ENCODE results near the gene MEGF11. TPM values are rescaled to one million over a fixed set of nuclear protein-coding genes. Genes with fewer than 3 reads are reported as not detected.

MEGF11 gene
- total RNA-seq, 2 experiments from 2014 or later, result not detected

DNA sequence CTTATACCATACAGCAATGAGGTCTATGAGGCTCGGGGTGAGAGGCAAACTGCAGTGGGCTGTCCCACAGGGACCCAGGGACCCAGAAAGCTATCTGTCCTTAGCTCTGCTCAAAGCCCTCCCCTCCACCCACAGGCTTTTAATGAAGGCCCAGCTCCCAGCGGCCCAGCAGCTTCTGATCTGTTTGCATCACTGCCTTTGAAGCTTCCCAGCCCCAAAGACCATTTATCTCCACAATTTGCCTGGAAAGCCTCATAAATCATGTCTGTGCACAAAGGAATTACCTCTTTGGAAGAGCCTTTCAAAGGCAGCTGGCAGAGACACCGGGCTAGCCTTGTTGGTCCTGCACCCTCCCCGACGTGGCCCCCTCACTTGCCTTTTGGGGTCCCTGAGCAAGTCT lies 260.3 kb downstream of the MEGF11 start:
- Mint-ChIP-seq H3K4me1 (ENCODE audit: low read depth) (no peaks in the 10 kb centered on the region), H3K36me3 (ENCODE audit: low read depth) (no peaks in the 10 kb centered on the region), H3K27me3 (ENCODE audit: low read depth) (peaks cover 27% of the 10 kb centered on the region), H3K4me3 (no peak overlapping the region), H3K27ac (no peak overlapping the region), H3K9me3 (ENCODE audit: insufficient read depth) (no peaks in the 10 kb centered on the region)
- no peak for ATAC-seq
- no peak for DNase-seq
- CTCF ChIA-PET, result no interaction called here
- POLR2A ChIA-PET, result no interaction called here

GRCh38 chr15:65991721-65992483 lies 261.6 kb downstream of the MEGF11 start:
- H3K27ac Mint-ChIP-seq, result no peak overlapping the region
- no peak for ATAC-seq
- CTCF ChIA-PET, result no interaction called here

GRCh38 chr15:65990298-65990981 lies 263.1 kb downstream of the MEGF11 start:
- Mint-ChIP-seq H3K9me3 (ENCODE audit: insufficient read depth) (no peaks in the 10 kb centered on the region), H3K4me1 (ENCODE audit: low read depth) (no peaks in the 10 kb centered on the region), H3K36me3 (ENCODE audit: low read depth) (no peaks in the 10 kb centered on the region), H3K27ac (no peak overlapping the region), H3K4me3 (no peak overlapping the region), H3K27me3 (ENCODE audit: low read depth) (peaks cover 40% of the 10 kb centered on the region)
- ChIA-PET POLR2A (no interaction called here), CTCF (interaction anchor here (1.4 kb wide), 1 partner anchor 19 kb away, joined by 3 read pairs; no protein-coding TSS in a partner anchor)
- ATAC-seq, result no peak
- no peak for DNase-seq

More at GRCh38 chr15:65991721-65992483, 261.6 kb downstream of the MEGF11 start:
- H3K27me3 Mint-ChIP-seq (ENCODE audit: low read depth), result peaks cover 33% of the 10 kb centered on the region
- H3K36me3 Mint-ChIP-seq (ENCODE audit: low read depth), result no peaks in the 10 kb centered on the region
- no peaks in the 10 kb centered on the region for H3K4me1 Mint-ChIP-seq (ENCODE audit: low read depth)
- POLR2A ChIA-PET, result no interaction called here
- H3K4me3 Mint-ChIP-seq, result no peak overlapping the region
- no peak for DNase-seq
- H3K9me3 Mint-ChIP-seq (ENCODE audit: insufficient read depth), result no peaks in the 10 kb centered on the region

GRCh38 chr15:65987100-65987499 lies 266.4 kb downstream of the MEGF11 start:
- POLR2A ChIA-PET, result no interaction called here
- no peaks in the 10 kb centered on the region for H3K36me3 Mint-ChIP-seq (ENCODE audit: low read depth)
- ATAC-seq (no peak), DNase-seq (no peak)
- H3K4me1 Mint-ChIP-seq (ENCODE audit: low read depth), result peaks cover 4% of the 10 kb centered on the region
- H3K27ac Mint-ChIP-seq, result no peak overlapping the region
- no peaks in the 10 kb centered on the region for H3K9me3 Mint-ChIP-seq (ENCODE audit: insufficient read depth)
- CTCF ChIA-PET, result interaction anchor here (0.8 kb wide), 1 partner anchor 301 kb away, joined by 3 read pairs; no protein-coding TSS in a partner anchor
- peaks cover 50% of the 10 kb centered on the region for H3K27me3 Mint-ChIP-seq (ENCODE audit: low read depth)
- H3K4me3 Mint-ChIP-seq, result no peak overlapping the region

- Mint-ChIP-seq H3K27ac (no peak overlapping the region), H3K4me1 (ENCODE audit: low read depth) (peaks cover 8% of the 10 kb centered on the region), H3K27me3 (ENCODE audit: low read depth) (peaks cover 46% of the 10 kb centered on the region), H3K4me3 (no peak overlapping the region), H3K36me3 (ENCODE audit: low read depth) (no peaks in the 10 kb centered on the region), H3K9me3 (ENCODE audit: insufficient read depth) (no peaks in the 10 kb centered on the region)
- DNase-seq (no peak), ATAC-seq (no peak)
- ChIA-PET CTCF (interaction anchor here (0.6 to 0.8 kb wide), 3 partner anchors 106 to 368 kb away, joined by 3 read pairs; no protein-coding TSS in a partner anchor), POLR2A (no interaction called here)
These were observed 267.1 kb downstream of the MEGF11 start for GRCh38 chr15:65986416-65986815.

GRCh38 chr15:65985387-65985786 lies 268.2 kb downstream of the MEGF11 start:
- CTCF ChIA-PET, result interaction anchor here (0.6 to 1.1 kb wide), 2 partner anchors 348 to 367 kb away, joined by 3 read pairs; no protein-coding TSS in a partner anchor
- Mint-ChIP-seq H3K36me3 (ENCODE audit: low read depth) (no peaks in the 10 kb centered on the region), H3K9me3 (ENCODE audit: insufficient read depth) (no peaks in the 10 kb centered on the region), H3K27ac (no peak overlapping the region), H3K27me3 (ENCODE audit: low read depth) (peaks cover 50% of the 10 kb centered on the region), H3K4me3 (no peak overlapping the region), H3K4me1 (ENCODE audit: low read depth) (peaks cover 8% of the 10 kb centered on the region)
- ATAC-seq (no peak), DNase-seq (no peak)
- POLR2A ChIA-PET, result no interaction called here

DNA sequence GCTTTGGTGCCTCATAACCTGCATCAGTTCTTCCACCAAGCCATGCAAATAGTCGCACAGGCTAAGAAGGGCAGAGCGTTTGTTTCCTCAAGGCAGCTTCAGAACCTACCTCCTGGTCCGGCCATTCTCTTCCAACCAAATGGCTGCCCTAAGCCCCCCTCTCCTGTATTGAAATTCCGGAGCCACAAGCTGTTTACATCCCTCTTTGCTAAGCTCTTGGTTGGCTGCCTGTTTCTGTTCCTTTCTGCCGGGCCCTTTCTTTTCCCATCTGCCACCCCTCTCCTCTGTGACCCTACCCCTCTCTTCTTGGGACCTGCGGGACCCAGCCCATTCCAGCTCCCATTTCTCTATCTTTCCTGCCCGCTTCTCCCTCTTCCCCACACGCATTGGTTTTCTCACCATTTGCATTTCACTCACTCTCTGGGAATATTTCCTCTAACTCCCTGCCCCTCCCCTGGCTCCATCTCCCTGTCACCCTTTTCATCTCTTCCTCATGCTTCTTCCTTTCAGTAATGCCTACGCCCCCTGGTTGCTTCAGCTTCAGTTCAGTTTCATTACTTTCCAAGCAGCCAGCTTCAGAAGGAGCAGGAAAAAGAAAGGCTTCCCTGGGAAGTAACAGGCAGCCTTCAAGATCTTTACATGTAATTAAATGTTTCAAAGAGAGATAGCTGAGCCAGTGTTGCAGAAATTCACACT lies 270.8 kb downstream of the MEGF11 start:
- Mint-ChIP-seq H3K27ac (no peak overlapping the region), H3K36me3 (ENCODE audit: low read depth) (no peaks in the 10 kb centered on the region), H3K4me1 (ENCODE audit: low read depth) (peaks cover 8% of the 10 kb centered on the region), H3K4me3 (peak overlapping the region; percentile 18), H3K9me3 (ENCODE audit: insufficient read depth) (no peaks in the 10 kb centered on the region), H3K27me3 (ENCODE audit: low read depth) (peaks cover 45% of the 10 kb centered on the region)
- DNase-seq, result no peak
- CTCF ChIA-PET, result interaction anchor here (0.7 to 1.4 kb wide), 6 partner anchors 9 to 330 kb away, joined by 3 to 4 read pairs (median 3); no protein-coding TSS in a partner anchor
- no peak for ATAC-seq
- POLR2A ChIA-PET, result no interaction called here

DNA sequence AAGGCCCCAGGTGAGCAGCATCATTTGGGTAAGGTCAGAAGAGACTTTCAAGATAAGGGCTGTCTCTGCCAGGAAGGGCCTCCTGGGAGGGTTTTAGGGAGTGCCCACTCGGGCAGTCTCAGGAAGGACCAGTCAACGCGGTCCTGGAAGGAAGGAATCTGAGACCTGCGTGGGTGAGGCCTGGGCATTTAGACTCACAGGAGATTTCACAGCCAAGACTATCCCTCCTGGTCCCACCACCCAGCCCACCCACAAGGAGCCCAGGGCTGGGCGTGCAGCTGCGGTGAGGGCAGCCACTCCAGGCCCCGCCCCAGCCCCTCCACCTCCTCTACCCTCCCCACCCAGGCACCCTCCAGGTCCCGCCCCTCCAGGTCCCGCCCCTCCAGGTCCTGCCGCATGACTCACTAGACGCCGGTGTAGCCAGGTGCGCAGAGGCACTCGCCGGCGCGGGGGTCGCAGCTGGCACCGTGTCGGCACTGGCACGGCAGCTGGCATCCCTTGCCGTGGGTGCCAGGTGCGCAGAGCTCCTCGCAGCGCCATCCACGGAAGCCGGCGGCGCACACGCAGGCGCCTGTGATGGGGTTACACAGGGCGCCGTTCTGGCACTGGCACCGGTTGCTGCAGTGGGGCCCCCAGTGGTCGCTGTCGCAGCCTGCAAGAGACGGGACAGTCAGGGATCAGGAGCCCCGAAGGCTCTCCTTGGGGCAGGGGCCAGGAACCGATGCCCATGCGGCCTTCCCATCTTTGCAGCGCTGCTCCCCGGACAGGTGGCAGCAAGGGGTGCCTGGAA lies 271.5 kb downstream of the MEGF11 start:
- ChIA-PET CTCF (interaction anchor here (0.7 to 1.4 kb wide), 6 partner anchors 8 to 329 kb away, joined by 3 to 4 read pairs (median 3); no protein-coding TSS in a partner anchor), POLR2A (no interaction called here)
- Mint-ChIP-seq H3K9me3 (ENCODE audit: insufficient read depth) (no peaks in the 10 kb centered on the region), H3K36me3 (ENCODE audit: low read depth) (no peaks in the 10 kb centered on the region), H3K4me1 (ENCODE audit: low read depth) (peaks cover 8% of the 10 kb centered on the region), H3K4me3 (peak overlapping the region; percentile 58), H3K27ac (no peak overlapping the region), H3K27me3 (ENCODE audit: low read depth) (peaks cover 45% of the 10 kb centered on the region)
- ATAC-seq, result peak; percentile 94
- peak; percentile 64 for DNase-seq

DNA sequence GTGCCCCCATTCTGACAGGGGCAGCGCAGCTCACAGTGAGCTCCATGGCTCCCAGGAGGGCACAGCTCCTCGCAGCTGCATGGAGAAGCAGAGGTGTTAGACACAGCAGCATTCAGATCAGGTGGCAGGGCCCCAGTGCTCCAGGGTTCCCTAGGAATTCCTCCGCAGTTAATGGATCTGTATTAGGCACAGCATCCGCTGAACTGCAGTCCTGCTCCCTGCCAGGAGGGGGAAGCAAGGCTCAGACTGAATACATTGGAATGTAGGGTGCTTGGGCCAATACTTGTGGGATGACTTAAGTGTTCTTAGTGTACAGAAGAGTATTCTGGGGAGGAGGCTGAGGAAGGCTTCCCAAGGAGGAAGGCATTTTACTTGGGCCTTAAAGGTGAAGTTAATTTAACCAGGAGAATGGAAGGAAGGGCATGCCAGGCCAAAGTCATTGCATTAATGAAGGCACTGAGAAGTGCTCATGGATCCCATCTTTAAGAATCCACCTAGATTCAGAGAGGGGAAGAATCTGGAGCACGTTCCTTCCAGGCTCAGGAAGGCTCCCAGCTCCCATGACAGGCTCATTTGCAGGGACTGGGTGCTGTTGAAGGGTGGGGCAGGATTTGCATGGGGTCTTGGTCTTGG lies 272.6 kb downstream of the MEGF11 start:
- no peak for ATAC-seq

DNA sequence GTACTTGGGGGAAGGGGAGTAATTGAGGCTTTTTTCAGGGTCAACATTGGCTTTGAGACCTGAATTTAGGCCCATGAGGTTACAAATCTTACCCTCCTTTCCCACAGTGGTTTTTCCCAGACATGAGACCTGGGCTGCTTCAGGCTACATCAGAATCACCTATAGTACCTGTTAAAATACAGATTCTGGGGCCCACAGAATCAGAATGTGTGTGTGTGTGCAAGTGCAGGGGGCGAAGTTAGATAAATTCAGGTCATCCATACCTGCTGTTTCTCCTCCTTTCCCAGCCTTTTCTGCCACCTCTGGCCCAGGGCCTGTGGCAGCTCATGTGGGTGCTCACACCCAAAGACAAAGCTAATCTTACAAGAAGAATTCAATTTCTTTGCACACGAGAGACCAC lies 273.7 kb downstream of the MEGF11 start:
- Mint-ChIP-seq H3K4me1 (ENCODE audit: low read depth) (peaks cover 8% of the 10 kb centered on the region), H3K27me3 (ENCODE audit: low read depth) (peaks cover 35% of the 10 kb centered on the region), H3K4me3 (no peak overlapping the region), H3K27ac (no peak overlapping the region), H3K36me3 (ENCODE audit: low read depth) (no peaks in the 10 kb centered on the region), H3K9me3 (ENCODE audit: insufficient read depth) (no peaks in the 10 kb centered on the region)
- ATAC-seq (no peak), DNase-seq (no peak)
- CTCF ChIA-PET, result no interaction called here
- POLR2A ChIA-PET, result no interaction called here

More for the DNA sequence above, 272.6 kb downstream of the MEGF11 start:
- H3K4me3 Mint-ChIP-seq, result no peak overlapping the region
- no peaks in the 10 kb centered on the region for H3K36me3 Mint-ChIP-seq (ENCODE audit: low read depth)
- no peak overlapping the region for H3K27ac Mint-ChIP-seq
- H3K27me3 Mint-ChIP-seq (ENCODE audit: low read depth), result peaks cover 38% of the 10 kb centered on the region
- no peaks in the 10 kb centered on the region for H3K9me3 Mint-ChIP-seq (ENCODE audit: insufficient read depth)
- H3K4me1 Mint-ChIP-seq (ENCODE audit: low read depth), result peaks cover 8% of the 10 kb centered on the region
- ChIA-PET CTCF (no interaction called here), POLR2A (interaction anchor here (0.6 kb wide), 1 partner anchor 46 kb away, joined by 3 read pairs; no protein-coding TSS in a partner anchor)
- DNase-seq, result peak; percentile 34

DNA sequence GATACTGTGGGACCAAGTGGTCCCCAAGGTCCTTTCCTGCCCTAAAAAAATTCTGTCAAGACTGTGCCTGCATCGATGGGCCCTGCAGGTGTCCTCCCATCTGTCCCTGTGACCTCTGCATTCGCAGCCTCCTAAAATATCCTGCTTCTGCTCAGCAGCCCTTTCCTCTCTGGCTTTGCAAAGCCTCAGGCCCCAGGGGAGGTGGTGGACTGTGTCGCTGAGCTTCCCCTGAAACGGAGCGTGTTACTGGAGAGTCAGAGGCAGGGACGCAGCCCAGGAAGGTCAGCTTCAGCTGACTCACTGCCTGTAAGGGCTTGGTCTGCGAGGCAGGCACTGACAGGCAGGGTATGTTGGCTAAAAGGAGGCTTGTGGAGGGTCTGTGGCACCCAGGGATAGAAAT lies 274.2 kb downstream of the MEGF11 start:
- Mint-ChIP-seq H3K27me3 (ENCODE audit: low read depth) (peaks cover 36% of the 10 kb centered on the region), H3K4me3 (no peak overlapping the region), H3K4me1 (ENCODE audit: low read depth) (peaks cover 8% of the 10 kb centered on the region), H3K27ac (no peak overlapping the region), H3K9me3 (ENCODE audit: insufficient read depth) (no peaks in the 10 kb centered on the region), H3K36me3 (ENCODE audit: low read depth) (no peaks in the 10 kb centered on the region)
- no peak for DNase-seq
- ATAC-seq, result no peak
- ChIA-PET CTCF (no interaction called here), POLR2A (no interaction called here)

All from activated CD8-positive, alpha-beta T cell treated with anti-CD3 and anti-CD28 coated beads, Interleukin-2, amount 10 ng/mL, durations not matched to agents 7 days and 5 days (primary cell).